Right renal pelvis (tissue), 4 donors: ENCODE results near the gene GARNL3. TPM values are rescaled to one million over a fixed set of nuclear protein-coding genes. Genes with fewer than 3 reads are reported as not detected.
A peak's percentile ranks its signal among the peaks of the same experiment; 100 is the strongest.

Source experiments
- DNase-seq, 4 donors: peaks; one replicate each; pipeline ENCODE4 v3.0.0-alpha.2; 2013; ENCODE audit warnings: low read depth in 4 of 4, low spot score in 3 of 4, missing footprints in 1 of 4
- polyA plus RNA-seq, 4 donors: library from polyadenylated mRNA; unstranded; fragments of 120-200 nt; gene quantifications; one replicate each; pipeline ENCODE4 v1.2.1, GENCODE V29; 2013; ENCODE audit not compliant: insufficient read length in 4 of 4

The GARNL3 gene
- polyA plus RNA-seq, 4 donors, result 13.0 to 15.2 (median 14.3) TPM

DNA sequence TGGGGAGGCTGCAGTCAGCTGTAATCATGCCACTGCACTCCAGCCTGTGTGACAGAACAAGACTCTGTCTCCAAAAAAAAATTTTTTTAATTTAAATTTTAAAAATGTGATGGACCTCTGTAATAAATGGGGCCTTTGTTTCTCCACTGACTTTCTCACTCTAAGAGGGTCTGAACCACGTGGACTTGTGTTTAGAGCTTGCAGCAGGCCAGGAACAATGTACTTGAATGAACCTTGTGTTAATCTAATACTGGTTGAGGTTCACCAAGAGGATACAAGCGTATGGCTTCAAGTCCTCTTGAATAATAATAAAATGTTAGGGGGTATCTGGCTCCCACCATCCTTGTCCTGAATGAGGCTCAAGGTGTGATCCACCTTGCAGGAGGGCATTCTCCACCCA, 118.0 kb downstream of the GARNL3 start:
- no peak for DNase-seq

DNA sequence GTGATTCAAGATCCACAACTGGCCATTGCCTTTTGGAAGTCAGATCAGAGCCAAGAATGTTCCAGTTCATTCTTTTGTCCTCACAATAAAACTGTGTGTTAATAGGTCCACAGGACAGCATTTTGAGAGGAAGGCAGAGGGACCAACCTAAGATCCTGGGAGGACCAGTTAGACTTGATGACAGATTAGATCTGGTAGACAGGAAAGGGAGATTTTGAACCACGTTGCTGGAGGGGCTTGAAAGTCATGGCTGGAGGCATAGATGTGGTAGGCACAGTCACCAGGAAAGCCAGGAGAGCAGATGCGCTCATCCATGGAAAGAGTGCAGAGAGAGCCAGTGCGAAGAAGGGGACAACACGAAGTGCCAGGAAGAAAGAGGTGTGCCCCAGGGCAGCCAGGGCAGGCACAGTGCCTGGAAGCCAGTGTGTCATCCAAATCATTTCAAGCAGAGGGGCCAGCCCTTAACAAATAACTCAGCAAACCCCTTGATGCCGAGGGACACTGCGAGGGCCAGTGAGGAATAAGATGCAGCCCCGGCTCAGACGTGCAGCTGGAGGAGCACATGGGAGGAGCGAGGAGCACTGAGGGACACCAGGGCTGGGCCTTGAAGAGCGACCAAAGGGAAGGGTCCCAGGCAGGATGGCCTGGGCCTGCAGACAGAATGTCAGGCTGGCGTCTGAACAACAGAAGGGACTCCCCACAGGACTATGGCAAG, 119.6 kb downstream of the GARNL3 start:
- no peak for DNase-seq

DNA sequence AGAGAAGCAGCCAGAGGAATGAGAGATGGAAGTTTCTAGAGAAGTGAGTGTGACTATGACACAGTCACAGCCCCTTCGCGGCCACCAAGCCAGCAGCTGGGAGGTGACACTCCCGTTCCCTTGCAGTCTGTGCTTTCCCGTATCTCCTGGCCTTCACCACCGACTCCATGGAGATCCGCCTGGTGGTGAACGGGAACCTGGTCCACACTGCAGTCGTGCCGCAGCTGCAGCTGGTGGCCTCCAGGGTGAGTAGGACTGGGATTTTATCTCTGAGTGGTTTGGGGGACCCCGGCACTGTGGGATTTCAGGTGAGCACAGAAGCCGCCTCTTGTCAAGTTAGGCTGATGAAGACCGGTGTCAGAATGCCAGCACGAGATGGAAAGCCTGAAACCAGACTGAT, 120.3 kb downstream of the GARNL3 start:
- DNase-seq, result no peak

DNA sequence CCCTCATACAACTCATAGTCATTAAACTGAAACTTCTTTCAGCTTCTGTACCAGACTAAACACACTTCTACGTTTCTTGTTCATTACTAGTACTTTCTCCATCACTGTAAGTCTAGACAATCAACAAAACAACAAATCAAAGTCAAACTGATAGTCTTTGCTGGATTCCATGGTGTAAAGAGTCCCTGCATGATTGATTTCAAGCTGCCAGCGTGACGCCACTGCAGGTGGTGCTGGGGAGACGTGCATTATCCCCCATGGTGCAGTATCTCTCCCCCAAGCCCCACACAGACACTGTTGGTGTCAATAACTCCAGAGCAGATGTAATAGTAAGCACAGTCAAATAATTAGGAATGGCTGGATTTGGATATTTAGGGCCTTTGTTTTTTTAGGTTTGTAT, 121.7 kb downstream of the GARNL3 start:
- DNase-seq, result no peak

DNA sequence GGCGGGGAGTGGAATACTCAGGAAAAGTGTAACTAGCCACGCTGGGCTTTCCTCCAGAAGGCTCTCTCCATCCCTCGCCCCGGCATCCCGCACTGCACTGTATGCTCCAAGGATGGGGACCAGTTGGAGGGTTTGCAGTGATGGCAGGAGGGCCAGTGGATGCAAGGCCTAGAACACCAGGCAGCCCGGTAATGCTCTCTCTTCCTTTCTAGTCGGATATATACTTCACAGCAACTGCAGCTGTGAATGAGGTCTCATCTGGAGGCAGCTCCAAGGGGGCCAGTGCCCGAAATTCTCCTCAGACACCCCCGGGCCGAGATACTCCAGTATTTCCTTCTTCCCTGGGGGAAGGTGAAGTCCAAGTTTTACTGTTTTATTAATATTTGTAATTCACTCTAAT, 122.4 kb downstream of the GARNL3 start:
- no peak for DNase-seq

DNA sequence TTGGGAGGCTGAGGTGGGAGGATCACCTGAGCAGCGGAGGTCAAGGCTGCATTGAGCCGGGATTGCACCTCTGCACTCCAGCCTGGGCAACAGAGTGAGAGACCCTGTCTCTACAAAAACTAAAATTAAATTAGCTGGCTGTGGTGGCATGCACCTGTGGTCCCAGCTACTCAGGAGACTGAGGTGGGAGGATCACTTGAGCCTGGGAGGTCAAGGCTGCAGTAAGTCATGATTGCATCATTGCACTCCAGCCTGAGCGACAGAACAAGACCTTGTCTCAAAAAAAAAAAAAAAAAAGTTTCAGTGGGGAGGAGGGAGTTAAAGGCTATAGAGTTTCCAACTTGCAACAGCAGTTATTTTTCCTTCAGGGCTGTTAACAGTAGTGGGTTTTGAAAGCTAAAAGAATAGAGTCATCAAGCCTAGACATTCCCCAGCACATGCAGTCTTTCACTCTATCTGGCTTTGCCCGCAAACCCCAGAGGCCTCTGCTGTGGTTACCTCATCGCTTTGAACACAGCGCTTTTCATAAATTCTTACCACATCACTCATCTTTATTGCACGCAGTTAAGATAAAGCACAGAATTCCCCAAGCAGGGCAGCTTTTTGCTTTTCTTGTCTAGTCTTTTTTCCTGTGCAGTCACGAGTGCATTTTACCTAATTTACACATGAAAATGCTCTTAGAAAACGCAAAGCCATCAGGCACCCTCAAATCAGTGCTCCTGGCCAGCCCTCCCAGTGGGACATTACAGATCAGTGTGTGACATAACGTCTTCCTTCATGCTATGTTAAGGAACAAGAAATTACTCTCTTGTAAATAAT, 123.7 kb downstream of the GARNL3 start:
- peak in 2 of 4 donors; percentile 49 to 52 for DNase-seq

- no peak for DNase-seq
Observed at GRCh38 chr9:127388856-127389238, 124.3 kb downstream of the GARNL3 start.

DNA sequence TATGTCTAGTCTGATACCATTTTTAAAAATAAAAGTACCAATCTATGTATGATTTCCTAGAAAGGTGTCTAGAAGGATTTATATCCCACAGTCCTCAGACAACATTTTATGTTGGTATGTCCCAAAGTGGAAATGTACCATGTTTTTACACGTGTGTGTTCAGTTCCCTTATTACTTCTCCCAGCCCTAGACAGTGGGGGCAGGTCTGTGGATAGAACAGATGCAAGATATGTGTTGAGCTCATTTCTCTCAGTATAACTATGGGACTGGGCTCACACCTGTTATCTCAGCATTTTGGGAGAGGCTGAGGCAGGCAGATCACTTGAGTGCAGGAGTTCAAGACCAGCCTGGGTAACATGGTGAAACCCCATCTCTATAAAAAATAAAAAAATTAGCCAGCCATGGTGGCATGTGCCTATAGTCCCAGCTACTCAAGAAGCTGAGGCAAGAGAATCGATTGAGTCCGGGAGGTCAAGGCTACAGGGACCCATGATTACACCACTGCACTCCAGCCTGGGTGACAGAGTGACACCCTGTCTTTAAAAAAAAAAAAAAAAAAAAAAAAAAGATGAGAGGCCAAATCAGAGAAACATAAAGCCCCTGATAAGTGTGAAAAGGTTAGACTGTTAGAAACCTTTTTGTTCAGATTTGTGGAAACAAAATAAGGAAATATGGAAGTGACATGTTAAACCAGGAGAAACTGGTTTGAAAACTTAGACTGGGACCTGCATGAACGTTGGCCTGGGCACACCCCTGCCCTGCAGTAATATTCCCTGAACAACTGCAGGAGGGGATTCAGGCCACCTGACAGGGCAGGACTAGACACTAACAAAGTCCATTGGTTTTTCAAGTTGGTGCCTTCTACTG, 125.0 kb downstream of the GARNL3 start:
- DNase-seq, result no peak

DNA sequence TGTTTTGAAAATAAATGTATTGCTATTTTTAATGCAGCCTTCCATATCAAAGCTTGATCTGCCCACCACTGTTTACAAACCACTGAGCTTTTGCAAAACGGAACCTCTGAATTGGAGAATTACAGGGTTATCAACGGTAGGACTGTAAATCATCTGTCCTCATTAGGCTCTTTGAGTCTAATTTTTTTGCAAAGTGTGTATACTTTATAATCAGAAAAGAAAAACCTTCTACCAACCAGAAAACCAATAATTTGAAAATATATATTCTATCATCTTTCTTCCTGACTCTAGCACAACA, 125.6 kb downstream of the GARNL3 start:
- DNase-seq, result no peak

DNA sequence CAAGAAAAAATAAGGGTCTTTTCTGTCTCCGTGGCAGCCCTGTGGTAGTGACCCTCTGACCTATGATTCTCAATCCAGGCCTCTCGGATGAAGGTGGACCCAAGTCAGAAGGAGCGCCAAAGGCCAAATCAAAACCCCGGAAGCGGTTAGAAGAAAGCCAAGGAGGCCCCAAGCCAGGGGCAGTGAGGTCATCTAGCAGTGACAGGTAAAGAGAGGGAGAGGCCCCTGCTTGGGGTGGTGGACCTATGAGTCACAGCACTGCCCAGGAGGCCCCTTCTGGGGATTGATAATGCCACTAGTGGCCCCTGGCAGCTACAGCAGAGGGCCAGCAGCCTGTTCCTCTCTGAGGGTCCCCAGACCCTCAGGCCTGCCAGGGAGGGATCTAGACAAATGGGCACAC, 126.0 kb downstream of the GARNL3 start:
- DNase-seq, result no peak

DNA sequence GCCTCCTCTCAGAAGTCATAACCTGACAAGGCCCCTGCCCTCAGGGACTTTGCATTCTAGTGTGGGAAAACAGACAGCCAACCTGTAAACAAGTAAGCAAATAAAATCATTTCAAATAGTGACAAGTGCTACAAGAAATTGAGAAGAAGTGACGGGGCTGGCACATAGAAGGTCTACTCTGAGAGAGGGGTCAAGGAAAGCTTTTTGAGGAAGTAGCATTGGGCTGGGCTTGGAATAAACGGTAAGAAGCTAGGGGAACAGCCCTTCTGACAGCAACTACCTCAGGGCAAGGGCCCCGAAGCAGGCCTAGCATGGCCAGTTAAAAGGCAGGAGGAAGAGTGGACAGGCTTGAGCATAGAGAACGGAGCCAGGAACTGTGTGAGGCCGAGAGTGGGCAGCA, 127.6 kb downstream of the GARNL3 start:
- DNase-seq, result no peak

- DNase-seq, result no peak
Observed at GRCh38 chr9:127392976-127393375, 128.4 kb downstream of the GARNL3 start.

DNA sequence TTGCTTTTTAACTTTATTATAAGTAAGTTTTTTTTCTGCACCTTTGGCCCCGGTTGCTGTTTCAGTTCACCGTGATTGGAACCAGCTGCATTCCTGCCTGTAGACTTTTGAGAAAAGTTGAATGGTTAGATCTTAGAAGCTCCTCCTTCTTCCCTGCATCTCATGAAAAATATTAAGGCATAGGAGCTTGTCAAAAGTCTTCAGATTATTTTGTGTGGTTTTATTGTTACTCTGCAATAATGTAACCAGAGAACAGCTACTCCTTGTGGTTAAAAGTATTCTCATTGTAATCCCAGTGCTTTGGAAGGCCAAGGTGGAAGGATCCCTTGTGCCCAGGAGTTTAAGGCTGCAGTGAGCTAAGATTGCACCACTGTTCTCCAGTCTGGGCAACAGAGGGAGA, 129.1 kb downstream of the GARNL3 start:
- peak in 1 of 4 donors; percentile 25 for DNase-seq

DNA sequence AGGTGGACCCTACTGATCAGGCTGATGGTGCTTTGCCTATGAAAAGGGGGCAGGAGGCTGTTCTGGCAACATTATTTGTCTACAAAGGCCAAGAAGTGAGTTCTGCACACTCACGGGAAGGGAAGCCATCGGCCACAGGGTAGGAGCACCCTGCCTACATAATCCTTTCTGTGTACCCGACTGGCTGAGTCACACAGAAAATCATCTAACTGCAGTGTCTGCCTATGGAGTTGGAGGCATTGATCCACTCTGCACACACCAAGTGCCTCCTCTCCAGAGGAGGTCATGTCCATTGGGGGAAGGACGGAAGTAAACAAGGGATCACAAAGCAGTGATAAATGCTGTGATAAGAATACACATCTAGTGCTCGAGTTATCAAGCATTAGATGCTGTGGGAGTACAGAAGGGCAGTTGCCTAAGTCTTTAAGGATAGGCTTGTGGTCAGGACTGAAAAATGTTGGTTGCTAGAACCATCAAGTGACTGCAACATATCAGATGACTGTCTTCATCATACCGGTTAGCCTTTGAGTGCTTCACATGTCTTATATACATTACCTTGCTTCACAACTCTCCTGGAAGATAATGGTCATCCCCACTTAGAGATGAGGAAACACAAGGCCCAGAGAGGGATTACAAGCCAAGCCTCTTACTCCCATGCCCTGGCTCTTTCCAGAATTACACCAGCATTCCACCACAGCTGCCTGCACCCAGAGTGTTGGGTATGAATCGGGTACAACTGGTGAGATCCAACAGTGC, 131.1 kb downstream of the GARNL3 start:
- no peak for DNase-seq

DNA sequence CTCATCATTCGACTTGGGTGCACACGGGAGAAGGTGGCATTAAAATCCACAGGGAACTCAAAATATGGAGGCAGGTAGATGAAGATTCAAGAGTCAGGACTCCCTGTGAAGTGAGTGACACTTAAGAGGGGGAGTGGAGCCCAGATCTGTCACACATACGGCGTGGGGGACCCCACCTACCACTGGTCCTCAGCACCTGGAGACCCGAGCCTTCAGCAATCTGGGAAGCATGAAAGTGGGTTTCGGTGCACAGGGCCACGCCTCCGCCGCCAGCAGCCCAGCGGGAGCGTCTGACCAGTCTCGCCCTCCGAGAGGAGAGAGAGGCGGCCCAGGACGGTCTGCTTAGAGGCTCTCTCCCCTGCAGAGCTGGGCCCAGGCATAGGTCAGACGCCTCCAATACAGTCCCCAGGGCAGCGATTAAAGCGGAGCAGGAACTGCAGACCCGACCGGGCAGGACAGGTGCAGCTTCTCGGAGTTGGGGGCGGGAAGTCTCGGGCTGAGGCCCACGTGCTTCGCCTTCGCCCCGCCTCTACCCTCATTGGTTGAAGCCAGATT, 131.8 kb downstream of the GARNL3 start:
- no peak for DNase-seq

DNA sequence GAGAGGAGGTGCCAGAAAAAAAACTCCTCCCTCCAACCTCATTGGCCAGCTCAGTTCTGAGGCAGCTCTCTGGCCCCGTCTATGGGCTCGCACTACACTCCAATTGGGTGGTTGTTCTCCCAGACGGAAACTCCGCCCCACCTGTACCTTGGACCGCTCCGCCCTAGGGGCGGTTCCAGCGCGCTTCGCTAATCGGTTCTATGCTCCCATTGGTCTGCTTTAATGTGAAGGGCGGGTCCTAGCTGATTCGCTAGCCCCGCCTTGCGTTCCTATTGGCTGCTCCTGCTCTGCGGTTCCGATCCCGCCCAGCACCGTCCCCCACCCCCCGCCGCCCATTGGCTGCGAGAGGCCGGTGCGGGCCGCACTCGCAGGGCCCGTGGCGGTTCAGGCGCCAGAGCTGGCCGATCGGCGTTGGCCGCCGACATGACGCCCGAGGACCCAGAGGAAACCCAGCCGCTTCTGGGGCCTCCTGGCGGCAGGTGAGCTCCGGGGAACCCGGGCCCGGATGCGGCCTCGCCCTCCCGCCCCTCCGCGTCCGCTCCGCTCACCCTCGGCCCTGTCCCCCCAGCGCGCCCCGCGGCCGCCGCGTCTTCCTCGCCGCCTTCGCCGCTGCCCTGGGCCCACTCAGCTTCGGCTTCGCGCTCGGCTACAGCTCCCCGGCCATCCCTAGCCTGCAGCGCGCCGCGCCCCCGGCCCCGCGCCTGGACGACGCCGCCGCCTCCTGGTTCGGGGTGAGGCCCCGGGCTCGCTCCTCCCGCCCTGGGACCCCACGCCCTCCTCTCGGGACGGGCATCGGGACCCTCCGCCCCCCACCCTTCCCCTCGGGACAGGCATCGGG, 132.5 kb downstream of the GARNL3 start, which contains the start of gene SLC2A8:
Gene SLC2A8, plus strand, starts transcription at position 362 of the 838 bp plus-strand sequence. Its CDS starts 62 bp downstream, at position 424.
- DNase-seq, result peak; percentile 97 to 100 (median 99)

GRCh38 chr9:127397646-127398274, 133.2 kb downstream of the GARNL3 start:
- DNase-seq, result peak in 1 of 4 donors; percentile 41

- DNase-seq, result no peak
Observed at GRCh38 chr9:127398275-127398647, 133.7 kb downstream of the GARNL3 start.
